D341Med (cell line): ENCODE results near the gene ALPG.
"Not testable (repeated sequence)": the region's sequence is repeated elsewhere in the genome, so short reads cannot be mapped to it uniquely, and the experiment has no call there.

Experiments
- DNase-seq: peaks from one replicate; pipeline ENCODE4 v3.0.0; 2012; ENCODE audit warnings: low spot score

Gene ALPG

GRCh38 chr2:232441147-232441651, 34.6 kb downstream of the ALPG start:
- peak; percentile 13 for DNase-seq

- DNase-seq: not testable (repeated sequence)
These were observed 35.3 kb downstream of the ALPG start for GRCh38 chr2:232441922-232442321.

GRCh38 chr2:232442431-232442830, 35.8 kb downstream of the ALPG start:
- not testable (repeated sequence) for DNase-seq

- DNase-seq: not testable (repeated sequence)
These were observed 36.4 kb downstream of the ALPG start for GRCh38 chr2:232443047-232443446.

GRCh38 chr2:232443669-232444408, 37.2 kb downstream of the ALPG start:
- not testable (repeated sequence) for DNase-seq

GRCh38 chr2:232444409-232445148, 37.9 kb downstream of the ALPG start:
- peak; percentile 65 for DNase-seq

- DNase-seq: not testable (repeated sequence)
These were observed 38.7 kb downstream of the ALPG start for GRCh38 chr2:232445149-232445885.

GRCh38 chr2:232446266-232446777, 39.7 kb downstream of the ALPG start:
- DNase-seq: peak; percentile 60

- DNase-seq: no peak
These were observed 40.5 kb downstream of the ALPG start for GRCh38 chr2:232447091-232447620.

GRCh38 chr2:232447638-232448303, 41.1 kb downstream of the ALPG start:
- DNase-seq: peak; percentile 20

- no peak for DNase-seq
These were observed 41.7 kb downstream of the ALPG start for GRCh38 chr2:232448304-232448690.

GRCh38 chr2:232449964-232450363, 43.3 kb downstream of the ALPG start:
- DNase-seq: no peak

GRCh38 chr2:232451645-232452044, 45.0 kb downstream of the ALPG start:
- not testable (repeated sequence) for DNase-seq

- no peak for DNase-seq
These were observed 48.0 kb downstream of the ALPG start for GRCh38 chr2:232454630-232455029.

- no peak for DNase-seq
These were observed 49.0 kb downstream of the ALPG start, which contains the start of gene ALPI for GRCh38 chr2:232455426-232456255. ALPI (plus strand) TSS chr2:232456153; CDS start chr2:232456200, 47 bp downstream.

- no peak for DNase-seq
These were observed 49.9 kb downstream of the ALPG start for GRCh38 chr2:232456296-232457120.

GRCh38 chr2:232457121-232458011, 50.7 kb downstream of the ALPG start:
- peak; percentile 11 for DNase-seq

- no peak for DNase-seq
These were observed 51.5 kb downstream of the ALPG start for GRCh38 chr2:232458051-232458660.
